Nucleus accumbens (tissue), 56 donors: Measurements from ENCODE around the gene OR5AC2.
A peak's percentile ranks its signal among the peaks of the same experiment; 100 is the strongest.

Experiments used
- DNase-seq, 56 donors: peaks; one replicate each; lab custom pipeline; 2025; lab: John Stamatoyannopoulos, UW

Gene OR5AC2

GRCh38 chr3:98086873-98087272, at the start of gene OR5AC2:
TSS of gene OR5AC2 (plus strand) at chr3:98087173. CDS start at chr3:98087173, 0 bp downstream.
- no peak for DNase-seq

DNA sequence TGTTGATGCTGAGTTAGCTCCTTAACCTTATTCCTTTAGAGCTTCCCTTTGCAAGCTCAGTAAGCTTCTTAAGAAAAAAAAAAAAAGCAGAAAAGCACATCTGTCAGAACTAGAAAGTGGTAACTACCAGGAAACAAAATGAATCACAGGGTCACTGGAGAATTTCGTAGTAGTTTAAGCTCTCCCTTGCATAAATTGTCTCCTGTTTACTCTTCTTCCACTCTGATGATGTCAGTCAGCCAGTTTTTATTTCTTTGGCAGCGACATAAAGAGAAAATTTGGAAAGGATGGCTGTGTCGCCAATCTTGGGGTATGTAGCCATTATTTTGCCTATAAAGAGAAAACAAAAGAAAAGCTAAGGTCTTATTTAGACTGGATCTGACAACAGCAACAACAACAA, 48.7 kb upstream of the OR5AC2 start:
- DNase-seq = no peak

DNA sequence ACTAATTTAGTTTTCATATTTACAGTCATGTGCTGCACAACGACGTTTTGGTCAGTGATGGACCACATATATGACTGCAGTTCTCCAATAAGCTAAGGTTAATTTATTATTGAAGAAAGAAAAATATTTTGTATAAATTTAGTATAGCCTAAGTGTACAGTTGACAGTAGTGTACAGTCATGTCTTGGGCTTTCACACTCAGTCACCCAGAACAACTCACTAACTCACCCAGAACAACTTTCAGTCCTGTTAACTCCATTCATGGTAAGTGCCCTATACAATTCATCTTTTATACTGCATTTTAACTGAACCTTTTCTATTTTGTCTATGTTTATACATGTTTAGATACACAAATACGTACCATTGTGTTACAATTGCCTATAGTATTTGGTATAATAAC, 48.1 kb upstream of the OR5AC2 start:
- no peak for DNase-seq

- DNase-seq = peak in 51 of 56 donors; percentile 2 to 91 (median 57)
These were observed 47.5 kb upstream of the OR5AC2 start for GRCh38 chr3:98039322-98040024.

DNA sequence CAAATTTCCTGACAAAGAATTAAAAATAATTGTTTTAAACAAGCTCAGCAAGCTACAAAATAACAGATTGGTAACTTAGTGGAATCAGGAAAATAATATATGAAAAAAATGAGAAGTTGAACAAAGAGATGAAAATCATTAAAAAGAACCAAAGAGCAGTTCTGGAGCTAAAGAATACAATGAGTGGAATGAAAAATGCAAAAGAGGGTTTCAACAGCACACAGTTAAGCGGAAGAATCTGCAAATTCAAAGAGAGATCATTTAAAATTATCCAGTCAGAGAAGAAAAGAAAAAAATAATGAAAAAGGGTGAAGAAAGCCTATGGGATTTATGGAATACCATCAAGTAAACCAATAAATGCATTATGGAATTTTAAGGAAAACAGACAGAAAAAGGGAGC, 45.6 kb upstream of the OR5AC2 start:
- DNase-seq = no peak

DNA sequence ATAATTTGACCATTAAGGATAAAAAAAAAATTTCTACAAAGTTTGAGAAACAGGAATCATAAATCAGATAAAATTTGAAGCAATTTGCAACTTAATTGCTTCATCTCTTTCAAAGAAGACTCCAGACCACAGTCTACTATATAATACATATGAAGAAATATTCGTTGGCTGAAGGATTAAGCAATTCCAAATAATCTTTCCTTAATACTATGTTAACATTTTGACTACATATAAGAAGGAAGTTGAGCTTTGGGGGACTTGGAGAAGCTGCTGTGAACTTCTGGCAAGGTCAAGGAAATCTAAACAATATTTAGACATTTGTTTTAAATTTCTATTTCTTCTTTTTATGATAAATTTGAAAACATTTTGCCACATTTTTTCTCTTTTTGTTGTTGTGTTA, 38.4 kb upstream of the OR5AC2 start:
- no peak for DNase-seq

DNA sequence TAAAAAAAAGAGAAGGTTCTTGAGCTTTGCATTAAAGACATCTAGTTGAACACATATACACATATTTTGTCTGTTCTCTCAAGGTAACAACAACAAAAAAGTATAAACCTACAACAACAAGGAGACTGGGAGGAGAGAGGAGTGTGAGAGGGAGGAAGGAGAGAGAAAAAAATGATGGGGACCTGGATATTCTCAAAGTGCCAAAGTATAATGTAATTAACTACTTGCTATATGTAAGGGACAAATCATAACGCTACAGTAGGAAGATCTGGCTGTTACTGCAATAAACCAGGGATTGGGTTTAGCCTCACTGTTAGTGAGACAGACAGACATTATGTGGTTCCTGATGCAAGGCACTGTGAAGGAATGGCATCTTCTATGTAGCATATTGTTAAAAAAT, 37.7 kb upstream of the OR5AC2 start:
- DNase-seq = no peak

DNA sequence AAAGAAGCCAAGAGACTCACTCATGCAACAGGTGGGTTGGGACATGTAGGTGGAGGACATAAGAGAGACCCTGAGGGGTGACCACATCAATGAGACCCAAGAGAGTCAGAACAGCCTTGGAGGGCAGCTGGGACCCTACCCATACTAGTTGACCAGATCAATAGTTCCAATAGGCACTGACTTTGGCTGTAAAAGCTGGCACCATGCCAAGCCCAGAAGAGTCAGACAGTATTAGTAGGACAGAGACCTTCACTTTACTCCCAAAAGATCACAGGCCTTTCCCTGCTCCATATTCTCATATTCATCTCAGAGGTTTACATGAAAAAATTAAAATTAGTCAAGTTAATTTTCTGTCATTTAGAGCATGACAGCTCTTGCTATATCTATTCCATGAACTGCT, 30.9 kb upstream of the OR5AC2 start:
- peak in 1 of 56 donors; percentile 1 for DNase-seq

GRCh38 chr3:98057631-98058030, 29.3 kb upstream of the OR5AC2 start:
- DNase-seq = no peak

DNA sequence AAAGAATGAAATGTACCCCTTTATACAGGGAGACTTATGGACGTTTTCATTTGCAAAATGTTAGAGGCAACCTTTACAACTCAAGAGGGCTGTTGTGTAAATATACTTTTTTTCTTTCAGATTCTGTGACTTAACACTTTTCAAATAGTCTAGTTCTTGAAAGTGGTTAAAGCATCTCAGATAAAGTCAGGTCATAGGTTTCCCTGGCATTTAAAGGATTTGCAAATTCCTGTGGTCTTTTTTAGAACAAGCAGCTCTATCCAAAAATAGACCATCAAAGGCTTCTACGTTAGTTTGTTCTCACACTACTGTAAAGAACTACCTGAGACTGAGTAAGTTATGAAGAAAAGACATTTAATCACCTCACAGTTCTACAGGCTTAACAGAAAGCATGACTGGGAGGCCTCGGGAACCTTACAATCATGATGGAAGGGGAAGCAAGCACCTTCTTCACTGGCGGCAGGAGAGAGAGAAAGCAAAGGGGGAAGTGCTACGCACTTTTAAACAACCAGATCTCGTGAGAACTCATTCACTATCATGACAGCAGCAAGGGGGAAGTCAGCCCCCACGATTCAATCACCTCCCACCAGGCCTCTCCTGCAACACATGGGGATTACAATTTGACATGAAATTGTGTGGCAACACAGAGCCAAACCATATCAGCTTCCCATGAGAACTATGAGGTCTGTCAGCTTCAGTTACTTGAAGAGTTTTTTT, 28.6 kb upstream of the OR5AC2 start:
- DNase-seq = no peak

DNA sequence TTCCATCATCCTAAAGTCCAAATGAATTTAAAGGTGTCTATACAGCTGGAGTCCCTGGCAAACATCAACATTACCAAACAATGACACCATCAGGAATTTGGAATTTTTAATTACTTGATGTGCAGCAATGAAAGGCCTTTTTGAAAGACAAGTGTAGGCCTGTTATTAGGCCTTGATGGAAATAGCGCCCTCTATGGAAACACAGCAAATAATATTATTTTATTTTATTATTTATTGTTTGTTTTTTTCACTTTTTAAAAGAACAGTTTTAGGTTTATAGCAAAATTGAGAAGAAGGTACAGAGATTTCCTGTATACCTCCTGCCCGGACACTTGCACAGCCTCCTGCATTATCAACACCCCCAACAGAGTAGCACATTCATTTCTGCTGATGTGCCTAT, 18.1 kb upstream of the OR5AC2 start:
- DNase-seq = no peak

DNA sequence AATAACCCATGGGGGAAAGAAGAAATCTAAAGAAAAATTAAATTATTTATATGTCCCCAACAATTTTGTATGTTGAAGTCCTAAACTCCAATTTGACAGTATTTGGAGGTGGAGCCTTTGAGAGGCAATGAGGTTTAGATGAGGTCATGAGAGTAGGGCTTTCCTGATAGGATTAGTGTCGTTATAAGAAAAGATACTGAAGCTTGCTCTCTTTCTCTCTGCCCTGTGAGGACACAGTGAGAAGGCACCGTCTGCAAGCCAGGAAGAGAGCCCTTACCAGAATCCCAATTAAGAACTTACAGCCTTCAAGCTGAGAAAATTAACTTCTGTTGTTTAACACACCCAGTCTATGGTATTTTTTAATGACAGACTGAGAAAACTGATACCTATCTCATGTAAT, 16.1 kb upstream of the OR5AC2 start:
- no peak for DNase-seq

- no peak for DNase-seq
These were observed 13.5 kb upstream of the OR5AC2 start for GRCh38 chr3:98073486-98073885.

DNA sequence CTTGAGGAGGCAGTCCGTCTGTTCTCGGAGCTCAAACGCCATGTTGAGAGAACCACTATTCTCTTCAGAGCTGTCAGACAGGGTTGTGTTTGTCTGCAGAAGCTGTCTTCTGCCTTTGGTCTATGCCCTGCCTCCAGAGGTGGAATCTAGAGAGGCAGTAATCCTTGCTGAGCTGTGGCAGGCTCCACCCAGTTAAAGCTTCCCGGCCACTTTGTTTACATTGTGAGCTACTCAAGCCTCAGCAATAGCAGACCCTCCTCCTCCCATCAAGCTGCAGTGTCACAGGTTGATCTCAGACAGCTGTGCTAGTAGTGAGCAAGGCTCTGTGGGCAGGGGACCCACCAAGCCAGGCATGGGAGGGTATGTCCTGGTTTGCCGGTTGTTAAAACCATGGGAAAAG, 8.9 kb downstream of the OR5AC2 start:
- no peak for DNase-seq

- no peak for DNase-seq
These were observed 12.9 kb downstream of the OR5AC2 start for GRCh38 chr3:98099848-98100247.

DNA sequence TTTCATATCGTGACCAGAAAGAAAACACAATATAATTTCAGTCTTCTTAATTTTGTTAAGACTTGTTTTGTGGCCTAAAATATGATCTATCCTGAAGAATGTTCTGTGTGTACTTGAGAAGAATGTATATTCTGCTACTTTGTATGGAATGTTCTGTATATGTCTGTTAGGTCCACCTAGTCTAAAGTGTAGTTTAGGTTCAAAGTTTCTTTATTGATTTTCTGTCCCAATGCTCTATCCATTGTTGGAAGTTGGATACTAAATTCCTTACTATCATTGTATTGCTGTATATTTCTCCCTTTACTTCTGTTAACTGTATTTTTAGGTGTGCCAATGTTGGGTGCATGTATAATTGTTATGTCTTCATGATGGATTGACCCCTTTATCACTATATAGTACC, 21.2 kb downstream of the OR5AC2 start:
- no peak for DNase-seq

DNA sequence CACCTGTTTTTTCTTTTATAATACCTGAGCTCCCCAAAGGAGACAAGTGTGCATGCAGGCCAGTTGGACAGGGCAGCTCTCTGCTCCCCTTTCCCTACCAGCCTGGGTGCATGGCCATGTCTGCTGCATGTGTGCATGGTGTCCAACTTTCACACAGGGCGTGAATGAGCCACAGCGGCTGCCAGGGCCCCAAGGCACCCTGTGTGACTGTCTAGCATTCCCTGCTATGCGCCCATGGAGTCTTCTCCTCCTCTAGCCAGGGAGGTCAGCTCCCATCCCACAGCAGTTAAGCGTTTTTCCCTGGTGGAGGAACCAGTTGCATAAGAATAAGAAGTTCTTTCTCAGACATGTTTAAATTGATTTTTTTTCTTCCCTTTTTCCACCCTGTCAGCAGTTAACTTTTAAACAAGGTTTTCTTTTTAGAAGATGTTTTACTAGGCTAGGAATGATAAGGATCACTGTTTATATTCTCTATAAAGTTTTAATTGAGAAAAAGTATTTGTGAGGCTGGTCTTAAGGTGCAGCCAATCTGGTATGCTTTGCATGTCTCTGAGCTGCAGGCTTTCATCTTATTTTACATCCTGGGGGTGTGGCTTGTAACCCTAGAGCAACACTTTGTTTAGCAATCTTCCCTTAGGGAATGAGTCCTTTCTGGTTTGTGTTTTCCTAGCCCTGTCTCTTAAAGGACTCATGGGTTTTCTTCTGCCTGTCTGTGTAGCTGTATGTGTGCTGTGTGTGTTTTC, 23.0 kb downstream of the OR5AC2 start:
- DNase-seq = no peak

DNA sequence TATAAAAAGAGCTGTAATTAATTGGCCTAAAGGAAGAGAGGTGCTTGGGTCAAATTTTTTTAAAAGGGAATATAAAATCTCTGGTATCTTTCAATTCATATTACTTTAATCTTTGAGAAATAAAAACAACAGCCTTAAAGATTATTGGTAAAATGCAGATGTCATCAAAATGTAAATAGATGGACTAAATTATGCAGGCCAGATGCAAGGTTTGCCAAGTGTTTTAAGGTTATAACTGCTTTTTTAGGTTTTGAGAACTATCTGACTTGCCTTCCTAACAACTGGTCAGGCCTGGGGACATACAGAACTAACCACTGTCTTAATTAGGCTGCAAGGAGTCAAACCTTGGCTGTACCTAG, 23.6 kb downstream of the OR5AC2 start:
- DNase-seq = no peak

DNA sequence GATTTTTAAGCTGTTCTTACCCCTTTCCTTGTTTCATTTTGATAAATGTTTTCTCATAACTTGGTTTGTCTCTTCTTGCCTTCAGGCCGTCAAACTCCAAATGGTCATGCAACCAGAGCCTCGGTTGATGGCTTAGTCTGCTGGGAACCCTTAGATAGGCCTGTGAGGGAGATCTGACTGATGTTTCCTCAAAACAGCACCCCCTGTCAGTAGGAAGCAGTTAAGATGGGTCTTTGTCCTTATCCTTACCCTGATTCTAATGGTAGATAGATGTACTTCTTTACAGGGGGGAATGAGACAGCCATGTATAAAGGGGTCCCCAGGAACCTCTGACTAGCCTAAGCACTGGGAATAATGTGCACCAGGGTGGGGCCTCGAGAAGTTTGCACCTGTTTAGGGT, 27.3 kb downstream of the OR5AC2 start:
- DNase-seq = no peak

- no peak for DNase-seq
These were observed 28.7 kb downstream of the OR5AC2 start for GRCh38 chr3:98115717-98116116.

DNA sequence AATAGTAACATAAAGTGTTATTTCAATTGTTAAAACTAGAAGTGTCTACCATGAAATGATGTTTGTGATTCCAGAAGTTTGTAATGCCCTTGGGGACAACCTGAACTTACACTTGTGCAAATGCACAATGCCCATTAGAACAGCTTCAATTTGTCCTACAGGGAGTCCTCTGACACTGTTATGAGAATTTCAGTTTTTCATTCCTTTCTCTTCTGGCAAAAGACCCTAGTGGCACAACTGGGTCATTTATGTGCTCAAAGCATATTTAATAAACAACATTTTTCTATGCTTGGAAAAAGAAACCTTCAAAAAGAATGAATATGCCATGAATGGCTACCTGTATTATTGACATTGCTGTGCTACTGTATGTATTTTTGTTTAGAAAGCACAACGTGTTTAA, 43.4 kb downstream of the OR5AC2 start, which contains the start of gene OR5H1:
Gene OR5H1 (plus strand): TSS at position 301 of the 400 bp plus-strand sequence. CDS start 1,977 bp downstream, outside the sequence.
- no peak for DNase-seq

DNA sequence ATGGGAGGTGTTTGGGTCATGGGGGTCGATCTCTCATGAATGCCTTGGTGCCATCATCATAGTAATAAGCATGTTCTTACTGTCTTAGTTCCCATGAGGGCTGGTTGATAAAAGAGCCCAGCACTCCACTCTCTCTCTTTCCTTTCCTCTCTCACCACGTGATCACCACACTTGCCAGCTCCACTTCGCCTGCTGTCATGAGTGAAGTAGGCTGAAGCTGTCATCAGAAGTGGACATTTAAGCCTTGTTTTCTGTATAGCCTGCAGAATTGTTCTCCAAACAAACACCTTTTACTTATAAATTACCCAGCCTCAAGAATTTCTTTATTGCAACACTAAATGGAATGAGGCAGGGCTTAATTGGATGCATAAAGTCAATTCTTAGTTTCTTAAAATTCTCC, 49.7 kb downstream of the OR5AC2 start:
- no peak for DNase-seq
